NCI-H1436 treated with DMSO at 0.1 percent for 48 hours (cell line): ENCODE data around the gene ADCY4.
"Not testable (repeated sequence)": the region's sequence is repeated elsewhere in the genome, so short reads cannot be mapped to it uniquely, and the experiment has no call there.

Experiments used
- DNase-seq: peaks from one replicate; lab custom pipeline; 2025; lab: John Stamatoyannopoulos, UW

Gene ADCY4

DNA sequence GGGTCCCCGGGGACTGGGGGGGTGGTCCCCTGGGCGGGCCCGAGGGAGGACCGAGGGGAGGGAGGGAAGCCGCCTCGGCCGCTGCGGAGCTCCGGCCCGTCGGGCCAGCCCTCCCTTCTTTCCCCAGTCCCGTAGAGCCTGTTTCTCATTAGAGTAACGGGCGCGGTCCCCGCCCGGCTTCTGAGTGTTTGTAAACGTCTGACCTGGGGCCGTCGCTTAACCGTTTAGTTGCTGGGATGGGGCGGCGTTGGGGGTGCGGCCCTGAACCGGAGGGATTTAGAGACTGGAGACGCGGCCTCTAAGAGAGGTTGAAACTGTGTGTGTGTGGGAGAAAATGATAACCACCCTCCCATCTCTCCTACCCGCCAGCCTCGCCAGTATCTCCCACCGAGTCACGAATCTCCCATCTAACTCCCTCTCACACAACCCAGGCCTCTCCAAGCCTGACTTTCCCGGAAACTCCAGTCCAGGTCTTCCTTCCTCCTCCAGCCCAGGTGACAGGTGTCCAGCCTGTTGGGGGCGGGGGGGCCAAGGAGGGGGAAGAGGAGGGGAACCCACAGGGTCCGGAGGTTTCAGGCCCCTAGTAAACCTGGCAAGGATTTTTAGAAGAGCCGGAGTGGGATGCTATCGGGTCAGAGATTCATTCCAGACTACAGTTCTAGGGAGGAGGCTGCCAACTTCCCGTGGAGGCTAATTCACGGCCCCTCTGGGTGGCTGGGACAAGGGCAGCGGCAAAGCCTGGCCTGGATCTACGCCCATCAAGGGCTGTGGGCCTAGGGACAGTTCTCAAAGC, 32.0 kb upstream of the ADCY4 start:
- DNase-seq = peak; percentile 81

- no peak for DNase-seq
Observed at GRCh38 chr14:24366413-24366720, 31.5 kb upstream of the ADCY4 start.

- DNase-seq = peak; percentile 59
Observed at GRCh38 chr14:24365600-24366412, 30.9 kb upstream of the ADCY4 start.

DNA sequence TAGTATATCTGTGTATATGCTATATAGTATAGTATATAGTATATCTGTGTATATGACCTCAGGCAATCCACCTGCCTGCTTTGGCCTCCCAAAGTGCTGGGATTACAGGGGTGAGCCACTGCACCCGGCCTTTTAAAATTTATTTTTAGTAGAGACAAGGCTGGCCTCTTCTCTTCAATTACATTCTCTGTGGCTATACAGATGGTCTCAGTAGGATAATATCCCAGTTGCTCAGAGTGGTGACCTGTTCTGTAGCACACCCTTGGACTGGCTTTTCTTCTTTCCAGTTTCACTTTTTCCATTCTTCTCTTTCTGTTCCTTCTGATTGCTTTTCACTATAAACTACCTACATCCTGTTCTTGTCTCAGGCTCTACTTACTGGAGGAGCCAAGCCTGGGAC, 30.0 kb upstream of the ADCY4 start:
- no peak for DNase-seq

DNA sequence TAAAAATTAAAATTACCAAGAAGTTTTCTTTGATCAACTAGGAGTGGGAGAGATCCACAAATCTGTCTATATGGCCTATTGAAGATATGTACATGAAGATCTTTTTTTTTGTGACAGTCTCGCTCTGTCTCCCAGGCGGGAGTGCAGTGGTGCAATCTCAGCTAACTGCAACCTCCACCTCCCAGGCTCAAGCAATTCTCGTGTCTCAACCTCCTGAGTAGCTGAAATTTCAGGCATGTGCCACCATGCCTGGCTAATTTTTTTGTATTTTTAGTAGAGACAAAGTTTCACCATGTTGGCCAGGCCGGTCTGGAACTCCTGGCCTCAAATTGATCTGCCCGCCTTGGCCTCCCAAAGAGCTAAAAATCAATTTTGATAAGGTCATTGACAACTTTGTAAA, 28.5 kb upstream of the ADCY4 start:
- DNase-seq = no peak

- DNase-seq = no peak
Observed at GRCh38 chr14:24362241-24362960, 27.5 kb upstream of the ADCY4 start.

GRCh38 chr14:24361326-24361725, 26.5 kb upstream of the ADCY4 start:
- no peak for DNase-seq

DNA sequence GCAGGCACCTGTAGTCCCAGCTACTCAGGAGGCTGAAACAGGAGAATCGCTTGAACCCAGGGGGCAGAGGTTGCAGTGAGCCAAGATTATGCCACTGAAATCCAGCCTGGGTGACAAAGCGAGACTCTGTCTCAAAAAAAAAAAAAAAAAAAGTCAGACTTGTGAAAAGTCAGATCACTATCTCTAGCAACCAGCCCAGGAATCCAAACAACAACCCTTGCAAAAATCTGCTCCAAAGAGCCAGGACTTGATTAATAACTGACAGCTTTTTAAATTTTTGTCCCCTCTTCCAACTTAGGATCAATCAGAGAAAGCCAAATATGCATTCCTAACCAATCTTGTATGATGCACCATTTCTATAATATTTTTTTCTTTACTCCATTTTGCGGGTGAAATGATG, 25.4 kb upstream of the ADCY4 start:
- DNase-seq = no peak

DNA sequence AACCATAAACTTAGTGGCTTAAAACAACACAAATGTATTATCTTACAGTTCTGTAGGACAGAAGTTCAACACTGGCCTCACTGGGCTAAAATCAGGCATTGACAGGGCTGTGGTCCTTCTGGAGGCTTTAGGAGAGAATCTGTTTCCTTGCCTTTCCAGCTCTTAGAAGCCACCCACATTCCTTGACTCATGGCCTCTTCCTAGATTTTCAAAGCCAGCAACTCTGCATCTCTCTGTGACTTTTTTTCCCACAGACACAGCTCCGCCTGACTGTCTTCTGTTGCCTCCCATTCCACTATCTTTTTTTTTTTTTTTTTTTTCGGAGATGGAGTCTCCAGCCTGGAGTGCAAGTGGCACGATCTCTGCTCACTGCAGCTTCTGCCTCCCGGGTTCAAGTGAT, 21.3 kb upstream of the ADCY4 start:
- no peak for DNase-seq

- no peak for DNase-seq
Observed at GRCh38 chr14:24355009-24355408, 20.1 kb upstream of the ADCY4 start.

DNA sequence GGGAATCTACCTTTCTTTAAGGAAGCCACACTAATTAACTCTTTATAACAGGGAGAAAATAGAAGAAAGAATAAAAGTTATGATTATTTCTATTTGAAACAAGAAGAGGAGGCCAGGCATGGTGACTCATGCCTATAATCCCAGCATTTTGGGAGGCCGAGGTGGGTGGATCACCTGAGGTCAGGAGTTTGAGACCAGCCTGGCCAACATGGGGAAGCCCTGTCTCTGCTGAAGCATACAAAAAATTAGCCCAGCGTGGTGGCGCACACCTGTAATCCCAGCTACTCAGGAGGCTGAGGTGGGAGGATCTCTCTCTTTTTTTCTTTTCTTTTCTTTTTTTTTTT, 19.6 kb upstream of the ADCY4 start:
- not testable (repeated sequence) for DNase-seq

- DNase-seq = no peak
Observed at GRCh38 chr14:24353559-24354481, 18.9 kb upstream of the ADCY4 start.

GRCh38 chr14:24351517-24351916, 16.6 kb upstream of the ADCY4 start:
- DNase-seq = no peak

DNA sequence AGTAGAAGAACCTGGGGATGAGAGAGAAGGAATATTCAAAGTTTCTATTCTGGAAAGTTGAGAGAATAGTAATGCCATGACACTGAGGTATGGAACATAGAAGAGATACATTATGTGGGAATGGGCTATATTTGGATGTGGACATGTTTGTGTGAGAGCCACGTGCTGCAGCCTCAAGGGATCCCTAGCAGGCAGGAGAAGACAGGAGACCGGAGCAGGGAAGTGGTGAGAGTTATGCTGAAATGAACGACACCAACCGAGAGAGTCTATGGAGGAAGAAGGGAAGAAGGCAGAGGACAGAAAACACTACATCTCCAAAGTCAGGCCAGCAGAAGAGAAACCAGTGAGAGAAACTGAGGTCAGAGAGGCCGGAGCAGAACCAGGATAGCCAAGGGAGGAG, 14.9 kb upstream of the ADCY4 start:
- no peak for DNase-seq

GRCh38 chr14:24348186-24348585, 13.3 kb upstream of the ADCY4 start:
- no peak for DNase-seq

GRCh38 chr14:24347134-24347533, 12.3 kb upstream of the ADCY4 start:
- no peak for DNase-seq

GRCh38 chr14:24343795-24344660, 9.2 kb upstream of the ADCY4 start:
- no peak for DNase-seq

- no peak for DNase-seq
Observed at GRCh38 chr14:24342889-24343288, 8.0 kb upstream of the ADCY4 start.

DNA sequence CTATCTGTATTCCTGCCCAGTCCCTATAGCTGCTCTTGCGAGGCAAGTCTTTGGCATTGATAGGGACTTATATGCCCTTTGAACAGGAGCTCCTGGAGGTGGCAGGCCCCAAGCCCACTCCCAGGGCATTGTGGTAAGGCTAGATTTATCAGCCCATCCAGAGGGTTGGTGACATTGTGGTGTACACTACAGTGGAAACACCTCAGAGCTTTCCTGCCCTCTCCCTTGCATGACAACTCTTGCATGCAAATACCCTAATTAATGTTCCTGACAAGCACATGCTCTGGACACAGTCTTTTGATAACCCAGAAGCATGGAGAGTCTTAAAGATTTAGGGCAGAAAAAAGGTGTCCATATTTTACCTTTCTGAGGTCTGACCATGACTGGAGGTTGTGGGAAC, 5.7 kb upstream of the ADCY4 start:
- DNase-seq = no peak

GRCh38 chr14:24339284-24340151, 4.6 kb upstream of the ADCY4 start, which contains the start of gene RIPK3:
TSS of gene RIPK3 (minus strand) at chr14:24339991. CDS start at chr14:24339826, 165 bp downstream.
- no peak for DNase-seq
